Stomach (tissue), 9 donors: Measurements from ENCODE around the gene C17orf107. TPM values are rescaled to one million over a fixed set of nuclear protein-coding genes. Genes with fewer than 3 reads are reported as not detected.

Experiments
- DNase-seq, 2 donors: peaks; one replicate each; pipeline versions ENCODE4 v3.0.0 to v3.0.0-alpha.2; 2013 to 2019
- H3K27ac ChIP-seq, 5 donors: fragments of 200-600 bp in 4 of 5; sonication (generic) in 4 of 5; one replicate each; pipeline ENCODE4 v1.5.1; 2013 to 2019; ENCODE audit warnings: mild to moderate bottlenecking in 1 of 5, moderate library complexity in 1 of 5
- H3K27me3 ChIP-seq, 3 donors: fragments of 200-600 bp; sonication (generic); one replicate each; pipeline ENCODE4 v1.5.1; 2017 to 2019; ENCODE audit warnings: mixed run types in 1 of 3
- H3K36me3 ChIP-seq, 4 donors: fragments of 200-600 bp; sonication (generic); 1 replicate in 3 of 4; 2 replicates in 1 of 4; pipeline ENCODE4 v1.5.1; 2016 to 2019
- H3K4me1 ChIP-seq, 4 donors: fragments of 200-600 bp; sonication (generic); one replicate each; pipeline ENCODE4 v1.5.1; 2016 to 2019
- H3K4me3 ChIP-seq, 4 donors: fragments of 200-600 bp; sonication (generic) in 3 of 4; one replicate each; pipeline ENCODE4 v1.5.1; 2016 to 2019; ENCODE audit warnings: mild to moderate bottlenecking in 1 of 4
- H3K9me3 ChIP-seq, 4 donors: fragments of 200-600 bp; sonication (generic); one replicate each; pipeline ENCODE4 v1.5.1; 2016 to 2019
- CTCF ChIP-seq, 7 experiments: fragments of 450-650 bp in 4 of 7; fragments of 200-600 bp in 3 of 7; sonication (generic) in 3 of 7; IDR thresholded peaks; one replicate each; pipeline ENCODE4 v1.5.1; 2016 to 2019; ENCODE audit warnings: antibody characterized with exemption in 7 of 7, control low read depth in 2 of 7, mild to moderate bottlenecking in 1 of 7
- EP300 ChIP-seq: sonication (generic); formaldehyde crosslinking; IDR thresholded peaks from one replicate; pipeline ENCODE4 v1.6.1; 2017; ENCODE audit warnings: antibody characterized with exemption
- POLR2A ChIP-seq, 4 donors: fragments of 450-650 bp; IDR thresholded peaks; one replicate each; pipeline ENCODE4 v1.6.1; 2016; ENCODE audit warnings: antibody characterized with exemption in 4 of 4, control low read depth in 2 of 4, mild to moderate bottlenecking in 1 of 4, moderate library complexity in 1 of 4
- POLR2AphosphoS5 ChIP-seq, 3 donors: sonication (generic); formaldehyde crosslinking; IDR thresholded peaks; one replicate each; pipeline ENCODE4 v1.6.1; 2016; ENCODE audit warnings: antibody characterized with exemption in 3 of 3
- WGBS, 5 donors: extraction: QIAGEN DNeasy Blood & Tissue Kit in 3 of 5; methylation state at CpG; one replicate each; pipeline versions ENCODE4 v1.1.5 to v1.1.7; 2013 to 2018; 5-methylcytosine and 5-hydroxymethylcytosine counted together
- intact Hi-C: fragments of 100-400 bp; cut with DNase I; formaldehyde crosslinking; loops from one replicate; pipeline ENCODE4 v1.15.1; 2023; ENCODE audit warnings: low total_unique reads
- polyA plus RNA-seq, 3 donors: library from polyadenylated mRNA; stranded (reverse); fragments of 200-250 nt; gene quantifications; one replicate each; pipeline ENCODE4 v1.2.3, GENCODE V29; 2013
- total RNA-seq, 5 donors: library from RNA; depleted of rRNA; stranded (reverse); fragments of >200 nt; gene quantifications; one replicate each; pipeline versions ENCODE4 v1.1.0 to v1.2.3, GENCODE V29; 2014 to 2016
- donor health status: healthy with polysubstance abuse.
- donor health status: Bipolar disorder and iron deficiency.
- donor health status: healthy.

Gene C17orf107
- total and polyA plus RNA-seq, 8 donors = 0.75 to 6.6 (median 2.8) TPM; not detected in 1

GRCh38 chr17:4880857-4881256 is 18.5 kb upstream of the C17orf107 start:
- intact Hi-C loops = loop anchor here (5.0 kb wide), 1 partner anchor 94 kb away; the partner anchor contains the start of genes GLTPD2 and VMO1
- TF ChIP-seq POLR2A (IDR thresholded peaks at IDR 0.05) = no peak
- no peak for TF ChIP-seq CTCF (IDR thresholded peaks at IDR 0.05)
- TF ChIP-seq POLR2AphosphoS5 (IDR thresholded peaks at IDR 0.05) = no peak
- TF ChIP-seq EP300 = no peak
- no peaks in the 10 kb centered on the region for H3K9me3 ChIP-seq
- 80 to 85% (median 83%) methylated on average over 14 to 15 of the region's 15 CpGs for WGBS, 5 donors
- no peak overlapping the region for H3K4me3 ChIP-seq
- H3K4me1 ChIP-seq = peaks cover 0 to 7% (median 3%) of the 10 kb centered on the region in 4 donors
- no peak for DNase-seq
- H3K36me3 ChIP-seq = peaks cover 33 to 74% (median 62%) of the 10 kb centered on the region in 4 donors
- no peaks in the 10 kb centered on the region for H3K27me3 ChIP-seq
- no peak overlapping the region for H3K27ac ChIP-seq

- Histone ChIP-seq H3K27ac (no peak overlapping the region), H3K4me1 (peaks cover 0 to 7% (median 3%) of the 10 kb centered on the region in 4 donors), H3K4me3 (no peak overlapping the region), H3K27me3 (no peaks in the 10 kb centered on the region), H3K9me3 (no peaks in the 10 kb centered on the region), H3K36me3 (peaks cover 44 to 85% (median 66%) of the 10 kb centered on the region in 4 donors)
- TF ChIP-seq CTCF (IDR thresholded peaks at IDR 0.05) (peak in 5 of 7 experiments; percentile 69 to 84 (median 80)), EP300 (no peak), POLR2A (IDR thresholded peaks at IDR 0.05) (no peak), POLR2AphosphoS5 (IDR thresholded peaks at IDR 0.05) (peak in 2 of 3 donors; percentile 7 to 13)
- intact Hi-C loops = loop anchor here (5.0 kb wide), 1 partner anchor 95 kb away; the partner anchor contains the start of genes GLTPD2 and VMO1
- 31 to 44% (median 41%) methylated on average over 9 of the region's 9 CpGs for WGBS, 5 donors
- DNase-seq = peak; percentile 83 to 87
Observed at GRCh38 chr17:4881761-4882555, 17.4 kb upstream of the C17orf107 start.

- intact Hi-C loops = loop anchor here (5.0 kb wide), 1 partner anchor 97 kb away; the partner anchor contains the start of genes GLTPD2 and VMO1
- H3K36me3 ChIP-seq = peaks cover 44 to 95% (median 69%) of the 10 kb centered on the region in 4 donors
Observed at GRCh38 chr17:4884489-4884888, 14.8 kb upstream of the C17orf107 start.

More at GRCh38 chr17:4884489-4884888, 14.8 kb upstream of the C17orf107 start:
- Histone ChIP-seq H3K9me3 (no peaks in the 10 kb centered on the region), H3K4me3 (no peak overlapping the region), H3K27ac (no peak overlapping the region), H3K27me3 (no peaks in the 10 kb centered on the region), H3K4me1 (peaks cover 0 to 7% (median 3%) of the 10 kb centered on the region in 4 donors)
- WGBS, 5 donors = 95 to 100% (median 97%) methylated on average over 3 to 4 of the region's 4 CpGs
- TF ChIP-seq EP300 (no peak), POLR2AphosphoS5 (IDR thresholded peaks at IDR 0.05) (no peak), CTCF (IDR thresholded peaks at IDR 0.05) (no peak), POLR2A (IDR thresholded peaks at IDR 0.05) (no peak)
- no peak for DNase-seq
